Heart right ventricle (tissue), 16 donors: ENCODE results near the gene FAM209A. TPM values are rescaled to one million over a fixed set of nuclear protein-coding genes. Genes with fewer than 3 reads are reported as not detected.
"Not testable (repeated sequence)": the region's sequence is repeated elsewhere in the genome, so short reads cannot be mapped to it uniquely, and the experiment has no call there.

ENCODE experiments used
- ATAC-seq, 8 donors: fragments of 200-7000 bp; cut with Tn5 transposase; one replicate each; pipeline ENCODE4 v1.9.1; 2020; ENCODE audit warnings: mild to moderate bottlenecking in 8 of 8, moderate library complexity in 8 of 8, moderate number of reproducible peaks in 1 of 8
- DNase-seq, 2 donors: peaks; one replicate each; pipeline ENCODE4 v3.0.0-alpha.2; 2020
- H3K27ac ChIP-seq, 10 donors: fragments of 200-600 bp; sonication (generic) in 2 of 10; one replicate each; pipeline versions ENCODE4 v1.5.0 to v1.8.0; 2020 to 2022; ENCODE audit warnings: mild to moderate bottlenecking in 3 of 10
- H3K27me3 ChIP-seq, 7 donors: fragments of 200-600 bp; one replicate each; pipeline ENCODE4 v1.8.0; 2021 to 2022; ENCODE audit warnings: mild to moderate bottlenecking in 2 of 7
- H3K36me3 ChIP-seq, 9 donors: fragments of 200-600 bp; sonication (generic) in 1 of 9; one replicate each; pipeline versions ENCODE4 v1.5.0 to v1.8.0; 2020 to 2022; ENCODE audit warnings: mild to moderate bottlenecking in 2 of 9
- H3K4me1 ChIP-seq, 9 donors: fragments of 200-600 bp; sonication (generic) in 1 of 9; one replicate each; pipeline versions ENCODE4 v1.5.0 to v1.8.0; 2020 to 2022; ENCODE audit warnings: mild to moderate bottlenecking in 4 of 9
- H3K4me3 ChIP-seq, 10 donors: fragments of 200-600 bp; sonication (generic) in 2 of 10; one replicate each; pipeline versions ENCODE4 v1.5.0 to v1.8.0; 2020 to 2022; ENCODE audit warnings: mild to moderate bottlenecking in 7 of 10, moderate library complexity in 2 of 10
- H3K9me3 ChIP-seq, 11 donors: fragments of 200-600 bp in 10 of 11; sonication (generic) in 2 of 11; one replicate each; pipeline versions ENCODE4 v1.5.0 to v1.8.0; 2013 to 2022; ENCODE audit warnings: mild to moderate bottlenecking in 2 of 11, control low read depth in 1 of 11, moderate library complexity in 1 of 11
- CTCF ChIP-seq, 9 donors: fragments of 200-600 bp; sonication (generic) in 2 of 9; IDR thresholded peaks; one replicate each; pipeline versions ENCODE4 v1.5.0 to v1.8.0; 2021 to 2022; ENCODE audit warnings: antibody characterized with exemption in 9 of 9, mild to moderate bottlenecking in 5 of 9, moderate library complexity in 1 of 9
- WGBS, 2 donors: extraction: QIAGEN DNeasy Blood & Tissue Kit; methylation state at CpG; one replicate each; pipeline ENCODE4 v1.1.7; 2013; ENCODE audit warnings: inconsistent platforms in 1 of 2; 5-methylcytosine and 5-hydroxymethylcytosine counted together
- intact Hi-C, 10 donors: fragments of 100-400 bp; cut with DNase I; formaldehyde crosslinking; loops; one replicate each; pipeline versions ENCODE4 v1.11.1 to v1.14.2; 2022
- polyA plus RNA-seq, 2 donors: library from polyadenylated mRNA; stranded (reverse); fragments of 200-250 nt; gene quantifications; one replicate each; pipeline ENCODE4 v1.2.3, GENCODE V29; 2013
- total RNA-seq, 10 donors: library from RNA; stranded (reverse); fragmentation: NEBNext Ultra II Directional in 3 of 10; extraction: Animal tissue kit (Norgen Biotek cat#: 25700) in 3 of 10; gene quantifications; one replicate each; pipeline versions ENCODE4 v1.2.1 to v1.2.4, GENCODE V29; 2021 to 2023
- donor health status: Arrhythmogenic right ventricular cardiomyopathy.
- donor health status: ischemic (EF 13 %, LVEDD 7.1; RV severe dilation, severe dysfunction).
- donor health status: healthy with polysubstance abuse.
- donor health status: DM: no; HTN: yes; CAD: no.
- donor health status: DM: no; HTN: no; CAD: no.
- donor health status: ischemic (EF 25% LVEDD 6.9; RV normal size, moderate dysfunction).
- donor health status: ischemic (EF 25% LVEDD 5.7; RV mildly dilated, moderate dysfunction).
- donor health status: healthy.
- donor health status: DM: yes; HTN: yes; CAD: no.
- donor health status: Ischemic cardiomyopathy.
- donor health status: ischemic (EF 35%, LVEDD 5.7; RV mildly dilated, moderate dysfunction).
- donor health status: nonischemic (EF 11% LVEDD 7.7; RV severe dilation, severe dysfunction).
- donor health status: DM: yes; HTN: yes; CAD: no.
- donor health status: PGD.
- donor health status: ischemic (EF 29% LVEDD 5.4; RV normal size, mild dysfunction).
- donor health status: nonischemic (EF 23%, LVEDD 6.1; RV moderate dilation, normal function).

The FAM209A gene
- total and polyA plus RNA-seq, 12 donors = 0.04 TPM; not detected in 11

GRCh38 chr20:56518126-56518525 lies 6.4 kb upstream of the FAM209A start:
- no peak for ATAC-seq
- WGBS, 2 donors = 96 to 97% methylated on average over 14 of the region's 14 CpGs
- no peak overlapping the region for H3K27ac ChIP-seq
- H3K36me3 ChIP-seq = peaks cover 0 to 83% (median 44%) of the 10 kb centered on the region in 9 donors
- H3K4me1 ChIP-seq = peaks cover 0 to 18% (median 7%) of the 10 kb centered on the region in 9 donors
- H3K9me3 ChIP-seq = peaks cover 0 to 31% (median 22%) of the 10 kb centered on the region in 11 donors
- no peaks in the 10 kb centered on the region for H3K27me3 ChIP-seq
- no peak overlapping the region for H3K4me3 ChIP-seq
- no peak for TF ChIP-seq CTCF (IDR thresholded peaks at IDR 0.05)
- intact Hi-C loops = no loop called here
- DNase-seq = no peak

- no peak for DNase-seq
- Histone ChIP-seq H3K4me3 (no peak overlapping the region), H3K36me3 (peaks cover 0 to 76% (median 42%) of the 10 kb centered on the region in 9 donors), H3K4me1 (peaks cover 0 to 18% (median 7%) of the 10 kb centered on the region in 9 donors), H3K9me3 (peaks cover 0 to 31% (median 22%) of the 10 kb centered on the region in 11 donors), H3K27ac (no peak overlapping the region), H3K27me3 (no peaks in the 10 kb centered on the region)
- WGBS, 2 donors = 96% methylated on average over 10 of the region's 10 CpGs
- intact Hi-C loops = no loop called here
- no peak for TF ChIP-seq CTCF (IDR thresholded peaks at IDR 0.05)
- ATAC-seq = no peak
Observed at GRCh38 chr20:56518721-56519398, 5.7 kb upstream of the FAM209A start.

- peaks cover 0 to 31% (median 22%) of the 10 kb centered on the region in 11 donors for H3K9me3 ChIP-seq
- TF ChIP-seq CTCF (IDR thresholded peaks at IDR 0.05) = no peak
- no peak for DNase-seq
- H3K27ac ChIP-seq = no peak overlapping the region
- intact Hi-C loops = no loop called here
- H3K4me3 ChIP-seq = no peak overlapping the region
- no peaks in the 10 kb centered on the region for H3K27me3 ChIP-seq
- WGBS, 2 donors = 99% methylated on average over 10 of the region's 10 CpGs
- peaks cover 0 to 18% (median 7%) of the 10 kb centered on the region in 9 donors for H3K4me1 ChIP-seq
- H3K36me3 ChIP-seq = peaks cover 0 to 69% (median 42%) of the 10 kb centered on the region in 9 donors
- no peak for ATAC-seq
Observed at GRCh38 chr20:56519551-56519950, 5.0 kb upstream of the FAM209A start.

GRCh38 chr20:56520180-56520579 lies 4.4 kb upstream of the FAM209A start:
- no peak for ATAC-seq
- peaks cover 0 to 18% (median 7%) of the 10 kb centered on the region in 9 donors for H3K4me1 ChIP-seq
- H3K27me3 ChIP-seq = no peaks in the 10 kb centered on the region
- no peak overlapping the region for H3K27ac ChIP-seq
- peaks cover 0 to 31% (median 22%) of the 10 kb centered on the region in 11 donors for H3K9me3 ChIP-seq
- peaks cover 0 to 63% (median 42%) of the 10 kb centered on the region in 9 donors for H3K36me3 ChIP-seq
- intact Hi-C loops = no loop called here
- H3K4me3 ChIP-seq = no peak overlapping the region
- no peak for DNase-seq
- WGBS, 2 donors = 98% methylated on average over 10 of the region's 10 CpGs
- TF ChIP-seq CTCF (IDR thresholded peaks at IDR 0.05) = no peak

GRCh38 chr20:56520746-56521354 lies 3.7 kb upstream of the FAM209A start:
- peaks cover 0 to 58% (median 42%) of the 10 kb centered on the region in 9 donors for H3K36me3 ChIP-seq
- peaks cover 0 to 31% (median 22%) of the 10 kb centered on the region in 11 donors for H3K9me3 ChIP-seq
- H3K27ac ChIP-seq, ATAC-seq, intact Hi-C loops, H3K4me3 ChIP-seq, DNase-seq, H3K27me3 ChIP-seq: not testable (repeated sequence)
- peaks cover 0 to 15% (median 6%) of the 10 kb centered on the region in 9 donors for H3K4me1 ChIP-seq
- WGBS, 2 donors = 96% methylated on average over 13 of the region's 13 CpGs
